NOMO-1 treated with DMSO at 0.1 percent for 48 hours (cell line): ENCODE data around the gene ATG2A.
A peak's percentile ranks its signal among the peaks of the same experiment; 100 is the strongest.

Source experiments
- DNase-seq: peaks from one replicate; lab custom pipeline; 2025; ENCODE audit not compliant: unreplicated experiment; lab: John Stamatoyannopoulos, UW

ATG2A gene

DNA sequence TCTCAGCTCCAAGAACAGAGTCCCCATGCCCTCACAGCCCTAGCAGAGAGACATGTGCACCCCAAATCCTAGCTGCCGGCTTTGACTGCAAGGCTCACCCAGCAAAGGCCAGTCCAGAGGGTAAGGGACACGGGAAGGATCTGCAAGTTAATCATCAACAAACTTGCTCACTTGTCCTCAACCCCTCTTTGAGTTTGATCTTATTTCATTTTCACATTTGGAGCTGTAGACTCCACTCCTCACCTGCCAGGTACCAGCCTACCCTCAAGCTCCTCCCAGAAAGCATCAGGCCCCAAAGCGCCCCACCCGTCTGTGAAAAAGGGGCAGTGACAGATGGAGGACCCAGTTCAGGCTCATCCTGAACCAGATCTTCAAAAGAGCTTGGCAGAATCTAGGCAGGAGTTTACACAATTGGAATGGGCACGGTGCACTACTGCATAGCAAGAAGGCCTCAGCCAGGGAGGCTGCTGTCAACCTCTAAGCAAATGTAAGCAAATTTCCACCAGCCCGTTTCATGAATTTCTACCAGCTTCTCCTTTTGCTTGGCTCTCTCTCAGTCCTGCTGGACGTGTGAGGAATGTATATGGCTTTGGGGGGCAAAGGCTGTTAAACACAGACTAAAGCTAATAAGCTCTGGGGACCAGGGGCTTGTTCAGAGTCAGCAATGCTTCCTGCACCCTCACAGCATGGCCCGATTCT is 44.1 kb downstream of the ATG2A start:
- DNase-seq: no peak

DNA sequence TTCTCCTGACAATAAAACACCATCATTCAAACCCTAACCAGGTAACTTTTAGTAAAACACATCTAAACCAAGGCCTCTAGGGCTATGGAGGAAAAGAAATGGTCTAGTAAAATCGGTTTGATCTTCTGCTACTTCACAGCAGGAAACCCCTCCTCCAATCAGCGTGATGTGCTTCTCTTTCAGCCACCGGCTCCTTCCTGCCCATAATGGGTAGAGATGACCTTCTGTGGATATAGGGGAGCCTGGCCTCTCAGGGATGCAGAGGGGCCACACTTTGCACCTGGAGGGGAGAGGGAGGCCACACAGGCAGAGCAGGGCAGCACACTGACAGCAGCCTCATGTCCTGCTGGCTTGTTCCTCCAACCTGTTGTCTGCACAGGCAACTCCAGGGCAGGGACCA is 45.5 kb downstream of the ATG2A start:
- no peak for DNase-seq

DNA sequence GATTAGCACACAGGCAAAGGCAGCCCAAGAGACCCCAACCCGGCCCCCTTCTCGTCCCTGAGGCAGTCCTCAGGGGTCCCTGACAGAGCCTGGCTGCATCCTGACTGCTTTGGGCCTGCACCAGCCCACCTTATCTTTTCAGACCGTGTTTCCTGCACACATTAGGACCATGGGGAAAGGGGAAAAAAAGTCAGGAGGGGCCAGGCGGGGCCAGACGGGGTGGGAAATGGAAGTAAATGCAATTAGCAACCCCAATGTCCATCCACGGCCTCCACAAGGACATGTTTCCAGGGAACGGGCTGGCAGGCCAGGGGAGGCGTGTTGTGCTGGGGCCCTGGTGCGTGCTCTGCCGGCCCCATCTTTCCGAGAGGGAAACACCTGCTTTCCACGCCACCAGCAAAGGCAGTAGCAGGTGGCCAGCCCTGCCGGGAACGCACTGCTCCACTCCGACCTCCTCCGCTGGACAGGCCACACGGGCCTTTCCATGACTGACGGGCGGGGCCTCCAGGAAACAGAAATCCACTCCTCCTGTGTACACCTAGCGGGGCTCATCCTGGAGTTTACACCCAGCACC is 46.0 kb downstream of the ATG2A start:
- no peak for DNase-seq

DNA sequence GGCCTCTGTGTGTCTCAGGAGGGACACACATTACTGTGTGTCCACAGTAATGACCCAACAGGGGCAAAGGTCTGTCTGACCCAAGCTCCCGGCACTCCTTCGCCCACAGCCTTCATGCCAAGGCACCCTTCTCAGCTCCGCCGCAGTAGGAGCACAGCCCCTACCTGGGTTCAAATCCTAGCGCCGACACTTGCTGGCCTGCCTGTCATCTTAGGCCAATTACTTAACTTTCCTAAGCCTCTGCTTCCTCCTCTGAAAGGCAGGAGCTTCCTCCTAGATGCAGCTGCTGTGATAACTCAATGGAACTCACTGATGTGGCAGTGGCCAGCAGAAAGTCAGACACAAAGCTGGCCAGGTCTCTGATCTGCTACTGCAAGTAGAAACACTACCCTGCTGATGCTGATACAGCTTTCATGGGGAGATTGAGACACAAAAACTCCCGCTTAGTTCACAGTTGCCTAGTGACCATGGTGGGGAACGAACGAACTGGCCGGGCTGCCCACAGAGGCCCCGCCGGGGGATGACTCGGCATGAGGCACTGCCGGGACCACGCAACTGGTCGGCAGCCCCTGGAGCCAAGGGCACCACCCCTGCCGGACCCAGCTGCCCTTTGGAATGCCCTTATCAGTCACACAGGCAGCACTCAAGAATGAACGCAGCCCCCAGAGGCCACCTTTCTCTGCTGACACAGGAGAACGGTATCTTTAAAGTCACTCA is 46.7 kb downstream of the ATG2A start:
- DNase-seq: peak; percentile 40

DNA sequence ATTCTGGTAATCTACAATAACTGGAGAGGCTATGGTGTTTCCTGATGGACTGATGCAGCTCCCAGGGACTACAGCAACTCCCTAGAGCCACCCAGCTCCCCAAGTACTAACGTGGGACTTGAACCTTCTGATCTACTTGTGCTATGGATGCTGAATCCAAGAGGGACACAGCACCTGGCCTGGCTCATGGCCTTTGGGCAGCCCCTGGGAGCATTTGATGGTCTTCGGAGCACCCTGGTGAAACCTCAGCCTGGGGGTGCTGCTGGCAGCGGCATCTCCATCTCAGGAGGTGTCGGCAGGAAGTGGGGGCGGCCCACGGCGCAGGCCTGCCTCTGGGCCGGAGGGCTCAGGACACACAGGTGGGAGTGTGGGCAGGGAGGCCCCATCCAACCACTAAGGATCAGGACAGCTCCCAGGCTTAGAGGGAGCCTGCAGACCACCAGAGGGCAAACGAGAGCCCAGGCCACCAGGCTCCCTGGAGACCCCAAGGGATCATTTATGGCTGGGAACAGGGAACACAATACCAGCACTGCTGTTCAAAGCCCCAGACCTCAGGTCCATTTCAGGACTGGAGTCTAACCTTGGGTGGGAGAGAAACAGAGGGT is 47.3 kb downstream of the ATG2A start:
- no peak for DNase-seq

DNA sequence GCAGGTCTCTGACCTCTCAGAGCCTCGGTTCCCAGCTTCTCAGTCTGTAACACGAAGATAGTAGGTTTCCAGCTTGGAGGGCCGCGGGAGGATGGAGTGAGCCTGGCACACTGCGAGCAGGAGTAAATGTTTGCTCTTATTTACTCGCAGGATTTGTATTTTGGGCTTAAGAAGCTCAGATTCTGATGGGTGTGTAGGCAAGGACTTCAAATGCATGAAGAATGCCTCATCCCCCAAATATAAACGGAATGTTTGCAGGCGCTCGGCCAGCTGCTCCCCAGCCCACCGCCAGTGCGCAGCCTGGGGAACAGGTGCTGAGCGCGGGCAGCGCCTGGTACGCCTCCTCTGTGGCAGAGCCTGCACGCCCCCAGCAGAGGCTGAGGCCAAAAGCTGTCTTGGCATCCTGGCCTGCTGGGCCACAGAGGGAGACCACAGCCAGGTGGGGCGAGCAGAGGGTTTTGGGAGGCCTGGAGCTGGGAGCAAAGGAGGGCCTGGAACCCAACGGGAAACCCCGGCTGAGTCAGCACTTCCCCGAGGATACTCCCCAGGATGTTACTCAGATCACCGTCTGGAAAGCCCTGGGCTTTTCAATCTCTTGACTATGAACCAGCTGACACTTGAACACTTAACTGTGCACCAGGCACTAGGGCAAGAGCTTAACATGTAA is 48.0 kb downstream of the ATG2A start:
- no peak for DNase-seq

DNA sequence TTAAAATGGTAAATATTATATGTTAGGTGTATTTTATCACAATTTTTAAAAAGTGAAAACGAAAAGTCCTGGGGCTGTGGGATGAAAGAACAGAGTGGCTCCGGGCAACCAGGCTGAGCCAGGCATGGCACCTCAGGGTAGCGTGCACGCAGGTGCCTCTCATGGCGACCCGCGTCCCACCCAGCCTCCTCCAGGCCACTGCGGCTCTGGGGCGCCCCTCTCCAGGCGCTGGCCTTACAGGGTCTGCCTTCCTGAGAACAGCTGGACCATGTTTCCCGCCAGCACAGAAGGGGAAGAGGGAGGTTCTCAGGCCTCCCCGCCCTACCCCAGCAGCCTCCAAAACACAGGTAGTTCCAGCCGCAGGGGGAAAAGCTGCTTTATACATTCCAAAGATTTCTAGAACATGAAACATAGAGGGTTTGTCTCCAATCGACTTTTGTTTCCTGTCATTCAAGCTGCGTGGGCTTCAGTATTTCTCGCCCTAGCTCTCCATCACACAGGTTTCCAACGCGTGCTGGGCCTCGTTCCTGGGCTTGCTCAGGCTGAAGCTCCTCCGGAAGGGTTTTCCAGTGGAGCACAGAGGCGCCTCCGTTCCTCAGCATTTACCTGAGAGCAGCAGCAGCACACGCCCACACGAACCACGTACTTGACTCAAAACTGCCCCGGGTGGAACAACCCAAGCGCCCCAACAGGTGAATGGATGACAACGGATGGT is 49.1 kb downstream of the ATG2A start:
- DNase-seq: no peak

DNA sequence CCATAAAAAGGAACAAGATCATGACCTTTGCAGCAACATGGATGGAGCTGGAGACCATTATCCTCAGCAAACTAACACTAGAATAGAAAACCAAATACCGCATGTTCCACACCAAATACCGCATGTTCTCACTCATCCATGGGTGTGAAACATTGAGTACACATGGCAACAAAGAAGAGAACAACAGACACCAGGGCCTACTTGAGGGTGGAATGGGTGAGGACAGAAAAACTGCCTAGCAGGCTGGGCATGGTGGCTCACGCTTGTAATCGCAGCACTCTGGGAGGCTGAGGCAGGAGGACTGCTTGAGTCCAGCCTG is 50.9 kb downstream of the ATG2A start:
- no peak for DNase-seq

DNA sequence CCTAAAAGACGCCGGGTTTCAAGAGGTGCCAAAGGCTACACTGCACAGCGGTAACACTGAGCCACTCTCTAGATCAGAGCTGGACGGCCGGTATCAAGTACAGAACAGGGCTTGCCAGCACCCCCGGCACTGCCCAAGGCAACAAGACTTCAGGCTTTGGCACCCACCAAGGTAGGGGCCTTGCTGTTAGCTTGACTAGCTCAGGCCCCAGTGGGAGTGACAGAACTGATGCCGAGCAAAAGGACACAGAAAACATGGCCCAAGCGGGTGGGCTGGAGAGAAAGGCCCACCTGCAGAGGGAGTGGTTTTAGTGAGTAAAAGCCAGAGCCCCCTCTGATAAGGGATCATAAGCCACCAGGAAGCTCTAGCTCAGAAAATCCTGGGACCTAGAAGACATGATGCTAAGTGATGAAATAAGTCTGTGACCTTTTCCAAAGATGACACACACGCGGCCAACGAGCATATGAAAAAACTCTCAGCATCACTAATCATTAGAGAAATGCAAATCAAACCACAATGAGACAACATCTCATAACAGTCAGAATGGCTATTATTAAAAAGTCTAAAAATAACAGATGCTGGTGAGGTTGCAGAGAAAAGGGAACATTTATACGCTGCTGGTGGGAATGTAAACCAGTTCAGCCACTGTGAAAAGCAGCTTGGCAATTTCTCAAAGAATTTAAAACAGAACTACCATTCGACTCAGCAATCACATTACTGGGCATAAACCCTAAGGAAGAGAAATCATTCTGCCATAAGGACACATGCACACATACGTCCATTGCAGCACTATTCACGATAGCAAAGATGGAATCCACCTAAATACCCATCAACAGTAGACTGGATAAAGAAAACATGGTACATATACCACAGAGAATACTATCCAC is 51.5 kb downstream of the ATG2A start:
- DNase-seq: peak; percentile 19

DNA sequence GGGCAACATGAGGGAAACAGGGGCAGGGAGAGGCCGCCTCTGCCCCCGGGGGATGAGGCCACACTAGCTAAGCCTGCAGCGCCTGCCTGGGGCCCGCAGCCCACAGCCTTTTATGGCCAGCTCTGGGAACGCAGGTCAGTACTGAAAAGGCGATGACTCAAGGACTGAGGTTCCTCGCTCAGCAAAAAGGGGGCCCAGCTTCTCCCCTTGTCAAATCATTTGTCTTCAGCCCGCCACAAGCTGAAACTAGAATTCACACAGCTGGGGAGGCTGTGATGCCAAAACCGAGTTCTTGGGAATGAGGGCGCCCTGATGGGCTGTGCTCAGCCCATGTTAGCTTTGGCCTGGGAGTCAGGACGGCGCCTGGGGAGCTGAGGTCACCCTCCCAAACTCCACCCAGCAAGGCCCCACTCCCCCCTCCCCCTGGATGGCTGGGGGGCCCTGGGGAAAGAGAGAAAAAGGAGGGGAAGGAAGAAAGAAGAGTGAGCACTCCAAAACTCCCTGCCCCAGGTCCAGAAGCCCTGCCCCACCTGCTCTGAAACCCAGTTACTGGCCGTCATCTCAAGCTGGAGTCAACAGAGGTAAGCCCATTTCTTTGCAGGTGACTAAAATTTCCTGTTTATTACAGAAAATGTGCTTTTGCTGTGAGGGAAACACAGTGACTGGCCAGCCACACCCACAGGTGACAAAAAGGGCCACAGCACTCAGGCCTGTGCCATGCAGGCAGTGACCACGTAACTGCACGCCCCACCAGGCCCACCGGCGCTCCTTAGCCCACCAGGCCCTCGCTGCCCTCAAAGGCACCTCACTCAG is 52.3 kb downstream of the ATG2A start:
- DNase-seq: peak; percentile 68

DNA sequence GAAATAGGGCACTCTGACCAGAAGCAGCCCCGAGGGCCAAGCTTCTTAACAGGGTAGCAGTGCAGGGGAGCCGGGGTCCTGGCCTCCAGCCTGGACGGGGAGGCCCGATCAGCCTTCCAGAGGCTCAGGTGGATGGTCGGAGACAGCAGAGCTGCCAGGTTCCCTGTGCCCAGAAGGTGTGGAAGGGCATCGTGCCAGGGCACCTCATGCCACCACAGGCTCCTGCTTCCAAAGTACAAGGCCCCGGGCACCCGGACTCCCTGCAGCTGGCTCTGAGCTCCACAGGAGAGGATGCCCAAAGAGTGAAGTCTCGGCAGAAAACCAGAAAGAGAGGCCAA is 52.9 kb downstream of the ATG2A start:
- DNase-seq: no peak

DNA sequence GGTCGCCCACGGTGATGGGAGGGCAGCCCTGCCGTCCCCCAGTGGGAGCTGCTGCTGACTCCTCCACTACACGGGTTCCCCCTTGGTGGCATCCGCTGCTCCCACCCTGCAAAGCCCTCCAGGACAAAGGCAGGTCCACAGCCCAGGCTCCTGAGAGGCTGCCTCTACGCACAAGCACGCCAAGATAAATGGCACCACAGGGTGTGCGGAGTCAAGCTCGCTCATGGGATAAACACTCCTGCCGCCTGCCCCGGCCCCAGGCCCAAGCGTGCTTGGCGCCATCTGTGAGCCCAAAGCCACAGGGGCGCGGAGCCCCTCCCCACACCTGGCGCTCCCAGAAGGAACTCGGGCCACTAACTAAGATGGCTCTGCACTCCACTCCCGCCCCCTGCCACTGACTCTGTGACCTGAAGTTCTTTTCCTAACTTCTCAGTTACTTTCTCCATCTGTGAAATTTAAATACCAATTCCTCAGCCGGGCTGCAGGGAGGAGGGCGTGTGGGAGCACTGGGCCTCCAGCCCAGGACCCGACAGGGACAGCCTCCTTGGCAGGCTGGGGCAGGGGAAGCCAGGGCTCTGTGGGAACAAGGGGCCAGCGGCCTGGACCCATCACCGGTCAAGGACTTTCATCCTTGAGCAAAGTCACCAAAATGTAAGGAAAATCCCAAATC is 53.5 kb downstream of the ATG2A start:
- no peak for DNase-seq

DNA sequence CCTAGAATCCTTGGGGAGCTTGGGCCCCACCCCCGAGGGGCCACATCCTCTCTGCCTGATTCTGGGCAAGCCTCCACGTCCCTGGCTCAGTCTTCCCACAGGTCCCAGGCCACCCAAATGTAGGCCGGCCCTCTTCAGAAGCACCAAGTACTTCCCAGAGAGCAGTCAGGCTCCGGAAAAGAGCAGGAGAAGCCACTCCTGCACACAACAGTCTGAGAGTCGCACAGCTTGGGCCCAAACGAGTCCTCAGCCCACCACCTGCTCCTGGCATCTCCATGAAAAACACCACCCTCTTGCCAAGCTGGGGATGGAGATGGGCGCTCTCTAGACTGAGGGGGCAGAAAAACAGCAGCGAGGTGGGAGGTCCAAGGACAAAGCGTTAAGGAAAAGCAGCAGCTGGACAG is 54.0 kb downstream of the ATG2A start:
- no peak for DNase-seq

DNA sequence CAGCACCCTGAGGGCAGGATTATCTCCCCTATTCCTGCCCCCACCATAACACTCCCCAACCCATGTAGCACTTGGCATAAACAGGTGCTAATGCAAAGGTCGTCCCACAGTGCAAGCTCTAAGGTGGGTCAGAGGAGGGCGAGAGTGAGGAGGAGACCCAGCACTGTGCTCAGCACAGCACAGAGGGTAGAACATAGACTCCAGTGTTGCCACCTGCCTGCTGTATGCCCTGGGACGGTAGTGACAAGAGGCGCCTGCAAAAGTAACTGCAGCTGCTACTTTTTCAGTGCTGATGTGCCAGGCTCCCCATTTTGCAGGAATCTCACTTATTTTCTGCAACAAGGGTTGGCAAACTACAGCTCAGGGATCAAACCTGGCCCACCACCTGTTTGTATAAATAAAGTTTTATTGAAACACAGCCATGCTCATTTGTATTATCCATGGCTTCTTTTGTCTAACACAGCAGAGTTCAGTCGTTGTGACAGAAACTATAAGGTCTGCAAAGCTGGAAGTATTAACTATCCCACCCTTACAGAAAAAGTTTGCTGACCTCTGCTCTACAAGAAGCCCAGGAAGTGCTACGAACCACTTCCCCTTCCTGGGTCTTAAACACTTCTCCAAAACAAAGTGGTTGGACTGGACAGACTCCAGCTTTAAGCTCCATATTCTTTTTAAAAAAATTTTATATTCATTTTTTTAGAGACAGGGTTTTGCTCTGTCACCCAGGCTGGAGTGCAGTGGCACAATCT is 55.6 kb downstream of the ATG2A start:
- DNase-seq: peak; percentile 12

DNA sequence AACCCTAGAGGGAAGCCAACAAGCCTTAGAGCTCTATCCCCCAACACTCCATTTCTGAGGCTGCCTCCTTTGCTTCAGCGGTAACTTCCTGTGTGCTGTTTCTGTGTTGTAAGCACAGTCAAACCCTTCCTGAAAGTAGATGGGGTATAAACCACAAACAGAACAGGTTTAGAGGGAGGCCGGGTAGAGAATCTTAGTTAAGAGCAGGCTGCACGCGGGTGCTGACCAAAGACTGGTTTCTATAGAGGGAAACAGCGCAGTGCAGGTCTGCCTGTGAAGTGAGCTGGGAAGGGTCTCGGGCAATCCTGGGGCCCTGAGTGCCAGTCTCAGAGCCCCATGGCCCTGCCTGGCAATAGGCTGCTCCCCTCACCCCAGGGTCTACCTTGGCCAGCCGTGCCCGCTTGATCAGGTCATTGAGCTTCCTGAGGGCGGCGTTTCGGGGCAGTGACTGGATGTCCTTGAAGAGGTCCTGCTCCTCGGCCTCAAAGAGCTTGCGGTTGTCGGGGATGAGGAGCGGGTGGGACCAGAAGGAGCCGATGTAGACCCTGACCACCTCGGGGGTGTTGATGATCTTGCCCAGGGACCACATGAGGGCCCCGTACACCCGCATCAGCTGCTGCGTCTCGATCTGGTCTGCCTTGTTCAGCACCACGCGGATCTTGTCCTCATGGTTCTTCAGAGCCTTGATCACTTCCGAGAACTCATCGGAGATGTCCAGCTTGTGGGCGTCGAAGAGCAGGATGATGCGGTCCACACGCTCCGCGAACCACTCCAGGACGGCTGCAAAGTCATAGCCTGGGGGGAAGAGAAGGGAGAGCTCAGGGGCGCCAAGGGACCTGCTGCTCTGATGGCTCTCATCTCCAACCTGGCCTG is 57.2 kb downstream of the ATG2A start:
- DNase-seq: peak; percentile 90

DNA sequence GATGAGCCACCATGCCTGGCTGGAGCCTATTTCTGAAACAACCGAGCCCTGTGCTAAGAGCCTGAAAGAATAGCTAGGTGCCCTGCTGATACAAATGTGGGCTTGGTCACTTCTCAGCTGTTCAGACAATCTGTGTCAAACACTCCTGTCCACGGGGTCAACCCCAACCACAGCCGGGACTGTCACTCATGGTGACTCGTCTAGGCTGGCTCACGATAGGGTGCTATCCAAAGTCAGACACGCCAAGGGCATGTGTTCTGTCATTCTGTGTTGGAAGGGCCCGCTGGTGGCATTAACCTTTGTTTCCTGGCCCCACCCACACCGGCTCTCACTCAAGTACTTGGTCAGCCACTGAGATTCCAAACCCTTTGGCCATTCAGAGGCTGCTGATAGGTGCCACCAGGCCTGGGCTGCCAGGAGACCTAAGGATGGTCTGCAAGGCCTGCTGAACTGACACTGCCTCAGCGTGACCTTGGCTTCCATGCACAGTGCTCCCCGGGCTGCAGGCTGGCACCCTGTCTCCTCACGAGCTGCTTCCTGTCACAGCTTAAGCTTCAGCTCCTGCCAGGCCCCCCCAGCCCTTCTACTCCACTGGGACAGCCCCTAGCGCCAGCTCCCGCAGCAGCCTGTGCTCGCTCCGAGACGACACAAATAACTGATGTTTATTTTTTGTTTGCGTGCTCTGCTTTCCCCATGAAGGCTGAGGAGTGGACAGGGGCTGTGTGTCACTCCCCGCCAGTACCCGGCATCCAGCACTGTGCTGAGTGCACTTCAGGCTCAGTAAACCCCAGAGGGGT is 58.3 kb downstream of the ATG2A start:
- no peak for DNase-seq
